ENCODE results near the gene CALN1.

DNA sequence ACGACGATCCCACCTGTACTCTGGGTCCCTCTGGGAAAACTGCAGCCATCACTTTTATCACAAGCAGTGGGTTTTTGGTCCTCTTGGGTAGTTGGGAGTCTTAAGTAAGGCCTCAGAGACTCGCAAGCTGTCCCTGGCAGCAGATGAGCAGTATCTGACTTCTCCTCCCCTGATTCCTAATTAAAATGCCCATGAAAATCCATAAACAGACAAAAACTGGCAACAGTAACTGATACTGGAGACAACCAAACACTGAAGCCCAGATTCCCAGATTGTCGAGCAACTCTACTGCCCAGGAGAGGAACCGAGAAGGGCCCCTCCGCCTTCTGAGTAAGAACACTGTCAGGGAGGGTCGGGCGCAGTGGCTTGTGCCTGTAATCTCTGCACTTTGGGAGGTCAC, 333.8 kb downstream of the CALN1 start:
- TF ChIP-seq CTCF (IDR thresholded peaks at IDR 0.05; ENCODE audit: poor library complexity) (no peak), EZH2 (IDR thresholded peaks at IDR 0.05; ENCODE audit: borderline replicate concordance) (no peak), EZH2phosphoT487 (IDR thresholded peaks at IDR 0.05; ENCODE audit: low read depth, severe bottlenecking, unreplicated experiment) (no peak)
